Neural progenitor cell (in vitro differentiated cells): ENCODE results near the gene LRRC49. TPM values are rescaled to one million over a fixed set of nuclear protein-coding genes. Genes with fewer than 3 reads are reported as not detected.

Source experiments
- DNase-seq: peaks from one replicate; pipeline ENCODE4 v3.0.0-alpha.2; 2016; ENCODE audit warnings: low spot score
- H2AFZ ChIP-seq: fragments of 200-600 bp; sonication (generic); replicated peaks from 2 replicates; pipeline ENCODE4 v1.6.1; 2016; ENCODE audit warnings: antibody characterized with exemption
- H3F3A ChIP-seq: fragments of 200-600 bp; sonication (generic); 2 replicates; pipeline ENCODE4 v1.6.1; 2016; ENCODE audit warnings: antibody characterized with exemption, low read depth
- H3K27ac ChIP-seq: fragments of 200-600 bp; sonication (generic); 2 replicates; pipeline ENCODE4 v1.5.1; 2016; ENCODE audit warnings: mild to moderate bottlenecking
- H3K27me3 ChIP-seq: fragments of 200-600 bp; sonication (generic); 2 replicates; pipeline ENCODE4 v1.6.1; 2016; ENCODE audit warnings: mild to moderate bottlenecking, moderate library complexity
- H3K36me3 ChIP-seq: fragments of 200-600 bp; sonication (generic); 2 replicates; pipeline ENCODE4 v1.5.1; 2016
- H3K4me1 ChIP-seq: fragments of 200-600 bp; sonication (generic); 2 replicates; pipeline ENCODE4 v1.6.1; 2016; ENCODE audit warnings: mixed run types
- H3K4me2 ChIP-seq: fragments of 200-600 bp; sonication (generic); 2 replicates; pipeline ENCODE4 v1.6.1; 2016
- H3K4me3 ChIP-seq: fragments of 200-600 bp; sonication (generic); 2 replicates; pipeline ENCODE4 v1.5.1; 2016
- H3K79me2 ChIP-seq: fragments of 200-600 bp; sonication (generic); 2 replicates; pipeline ENCODE4 v1.6.1; 2016; ENCODE audit warnings: low read depth
- H3K9ac ChIP-seq: fragments of 200-600 bp; sonication (generic); 2 replicates; pipeline ENCODE4 v1.6.1; 2016
- H3K9me3 ChIP-seq: fragments of 200-600 bp; sonication (generic); 2 replicates; pipeline ENCODE4 v1.5.1; 2016; ENCODE audit warnings: low read depth
- H4K20me1 ChIP-seq: fragments of 200-600 bp; sonication (generic); 2 replicates; pipeline ENCODE4 v1.6.1; 2016; ENCODE audit warnings: low read depth
- H3K27ac Mint-ChIP-seq: 3 replicates; pipeline ENCODE4 v1.8.0; 2021; ENCODE audit warnings: mixed read lengths
- H3K27me3 Mint-ChIP-seq: 2 replicates; pipeline ENCODE4 v1.8.0; 2022; ENCODE audit warnings: low read depth, mild to moderate bottlenecking, inconsistent platforms, moderate library complexity, mixed read lengths; ENCODE audit not compliant: insufficient read depth
- H3K36me3 Mint-ChIP-seq: 3 replicates; pipeline ENCODE4 v1.8.0; 2021; ENCODE audit warnings: mixed read lengths
- H3K4me1 Mint-ChIP-seq: 3 replicates; pipeline ENCODE4 v1.8.0; 2021; ENCODE audit warnings: mixed read lengths
- H3K4me3 Mint-ChIP-seq: 3 replicates; pipeline ENCODE4 v1.8.0; 2021; ENCODE audit warnings: mild to moderate bottlenecking, moderate library complexity, mixed read lengths
- H3K9me3 Mint-ChIP-seq: 3 replicates; pipeline ENCODE4 v1.8.0; 2020; ENCODE audit warnings: mixed read lengths
- EZH2 ChIP-seq: fragments of 200-600 bp; sonication (generic); IDR thresholded peaks from 2 replicates; pipeline ENCODE4 v1.6.1; 2017; ENCODE audit warnings: antibody characterized with exemption, mild to moderate bottlenecking, moderate library complexity
- EZH2phosphoT487 ChIP-seq: fragments of 200-600 bp; sonication (generic); IDR thresholded peaks from 2 replicates; pipeline ENCODE4 v1.6.1; 2017; ENCODE audit warnings: antibody characterized with exemption
- total RNA-seq: library from RNA; depleted of rRNA; stranded (reverse); fragments of >200 nt; gene quantifications from 2 replicates; pipeline ENCODE4 v1.2.3, GENCODE V29; 2015; ENCODE audit warnings: low replicate concordance
- TF ChIP-seq, protein P1 (sequence below): fragments of 200-600 bp; sonication (generic); IDR thresholded peaks from 2 replicates; pipeline ENCODE4 v1.5.1; 2017; ENCODE audit warnings: antibody characterized with exemption, mild to moderate bottlenecking

LRRC49 gene
- total RNA-seq, 1 donor from 2014 or later, result 62.4 TPM

- Mint-ChIP-seq H3K27me3 (no peaks in the 10 kb centered on the region), H3K4me1 (no peaks in the 10 kb centered on the region), H3K4me3 (no peak overlapping the region), H3K9me3 (peaks cover 2% of the 10 kb centered on the region), H3K36me3 (peaks cover 2% of the 10 kb centered on the region), H3K27ac (no peak overlapping the region)
- H3K4me3 ChIP-seq, result no peak overlapping the region
- H3K27me3 ChIP-seq, result no peaks in the 10 kb centered on the region
- H3K4me2 ChIP-seq, result no peak overlapping the region
- no peak overlapping the region for H3K27ac ChIP-seq
- H2AFZ ChIP-seq, result no peak overlapping the region
- H3K9ac ChIP-seq, result no peak overlapping the region
- no peaks in the 10 kb centered on the region for H3K4me1 ChIP-seq
- no peaks in the 10 kb centered on the region for H3K9me3 ChIP-seq
- H4K20me1 ChIP-seq, result no peaks in the 10 kb centered on the region
- H3K79me2 ChIP-seq, result no peaks in the 10 kb centered on the region
- TF ChIP-seq EZH2phosphoT487 (no peak), EZH2 (no peak)
- TF ChIP-seq, protein P1, sequence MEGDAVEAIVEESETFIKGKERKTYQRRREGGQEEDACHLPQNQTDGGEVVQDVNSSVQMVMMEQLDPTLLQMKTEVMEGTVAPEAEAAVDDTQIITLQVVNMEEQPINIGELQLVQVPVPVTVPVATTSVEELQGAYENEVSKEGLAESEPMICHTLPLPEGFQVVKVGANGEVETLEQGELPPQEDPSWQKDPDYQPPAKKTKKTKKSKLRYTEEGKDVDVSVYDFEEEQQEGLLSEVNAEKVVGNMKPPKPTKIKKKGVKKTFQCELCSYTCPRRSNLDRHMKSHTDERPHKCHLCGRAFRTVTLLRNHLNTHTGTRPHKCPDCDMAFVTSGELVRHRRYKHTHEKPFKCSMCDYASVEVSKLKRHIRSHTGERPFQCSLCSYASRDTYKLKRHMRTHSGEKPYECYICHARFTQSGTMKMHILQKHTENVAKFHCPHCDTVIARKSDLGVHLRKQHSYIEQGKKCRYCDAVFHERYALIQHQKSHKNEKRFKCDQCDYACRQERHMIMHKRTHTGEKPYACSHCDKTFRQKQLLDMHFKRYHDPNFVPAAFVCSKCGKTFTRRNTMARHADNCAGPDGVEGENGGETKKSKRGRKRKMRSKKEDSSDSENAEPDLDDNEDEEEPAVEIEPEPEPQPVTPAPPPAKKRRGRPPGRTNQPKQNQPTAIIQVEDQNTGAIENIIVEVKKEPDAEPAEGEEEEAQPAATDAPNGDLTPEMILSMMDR, result no peak
- no peak for DNase-seq
- H3F3A ChIP-seq, result no peaks in the 10 kb centered on the region
- H3K36me3 ChIP-seq, result no peaks in the 10 kb centered on the region
These were observed 75.0 kb downstream of the LRRC49 start for GRCh38 chr15:70967646-70968045.

DNA sequence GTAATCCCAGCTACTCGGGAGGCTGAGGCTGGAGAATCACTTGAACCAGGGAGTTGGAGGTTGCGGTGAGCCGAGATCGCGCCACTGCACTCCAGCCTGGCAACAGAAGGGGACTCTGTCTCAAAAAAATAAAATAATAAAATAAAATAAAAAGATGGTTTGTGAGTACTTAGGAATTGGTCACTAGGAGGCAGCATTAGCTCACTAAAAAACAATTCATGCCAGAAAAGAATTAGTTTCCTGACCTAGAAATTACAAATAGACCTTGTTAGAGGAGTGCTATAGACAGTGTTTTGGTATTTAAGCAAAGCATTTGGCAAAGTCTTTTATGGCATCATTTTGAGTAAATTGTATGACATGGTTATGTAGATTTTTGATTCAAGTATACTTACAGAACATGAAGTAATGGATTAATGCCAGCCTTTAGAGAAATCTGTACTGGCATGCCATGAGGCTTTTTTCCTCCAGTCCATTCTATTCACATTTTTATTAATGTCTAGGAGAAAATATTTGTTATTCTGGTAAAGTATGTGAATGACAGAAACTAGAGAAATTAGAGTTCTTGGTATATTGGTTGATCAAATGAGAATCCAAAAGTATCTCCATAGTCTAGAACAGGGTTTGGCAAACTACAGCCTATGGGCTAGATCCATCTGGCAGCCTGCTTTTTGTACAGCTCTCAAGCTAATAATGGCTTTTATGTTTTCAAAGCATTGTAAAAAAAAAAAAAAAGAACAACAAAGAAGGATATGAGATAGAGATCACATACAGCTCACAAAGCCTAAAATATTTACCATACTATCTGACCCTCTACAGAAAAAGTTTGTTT lies 81.6 kb downstream of the LRRC49 start:
- H3K4me1 ChIP-seq, result no peaks in the 10 kb centered on the region
- no peaks in the 10 kb centered on the region for H3K9me3 ChIP-seq
- H4K20me1 ChIP-seq, result no peaks in the 10 kb centered on the region
- no peak overlapping the region for H3K4me2 ChIP-seq
- TF ChIP-seq, protein P1, result peak; percentile 53
- no peak for TF ChIP-seq EZH2
- Mint-ChIP-seq H3K36me3 (no peaks in the 10 kb centered on the region), H3K4me3 (no peak overlapping the region), H3K27me3 (no peaks in the 10 kb centered on the region), H3K4me1 (no peaks in the 10 kb centered on the region), H3K27ac (no peak overlapping the region), H3K9me3 (peaks cover 2% of the 10 kb centered on the region)
- no peak overlapping the region for H3K4me3 ChIP-seq
- no peaks in the 10 kb centered on the region for H3F3A ChIP-seq
- H3K9ac ChIP-seq, result no peak overlapping the region
- no peaks in the 10 kb centered on the region for H3K79me2 ChIP-seq
- no peak overlapping the region for H3K27ac ChIP-seq
- DNase-seq, result peak; percentile 9
- H3K36me3 ChIP-seq, result no peaks in the 10 kb centered on the region
- H2AFZ ChIP-seq, result no peak overlapping the region
- no peaks in the 10 kb centered on the region for H3K27me3 ChIP-seq

DNA sequence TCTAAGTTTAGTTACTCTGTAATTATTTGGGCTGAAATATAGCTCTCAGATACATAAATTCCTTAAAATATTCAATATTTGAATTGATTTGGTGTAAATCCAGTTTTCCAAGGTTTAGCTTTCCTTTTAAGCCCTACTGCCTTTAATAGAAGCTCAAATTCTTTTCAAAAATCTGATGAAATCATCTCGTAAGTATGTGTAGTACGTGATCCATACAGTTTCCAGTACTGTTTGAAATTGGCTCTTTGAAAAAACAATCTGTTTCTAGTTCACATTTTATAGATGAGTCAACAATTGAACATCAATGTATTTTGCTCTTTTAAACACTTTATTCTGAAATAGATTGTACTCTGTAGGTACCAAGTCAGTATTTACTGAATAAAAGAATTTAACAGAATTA lies 84.2 kb downstream of the LRRC49 start:
- Histone ChIP-seq H3K4me3 (no peak overlapping the region), H3K9ac (no peak overlapping the region), H3K9me3 (no peaks in the 10 kb centered on the region), H3K4me1 (no peaks in the 10 kb centered on the region), H2AFZ (no peak overlapping the region), H3K4me2 (no peak overlapping the region), H3K79me2 (no peaks in the 10 kb centered on the region), H3F3A (no peaks in the 10 kb centered on the region), H3K27me3 (no peaks in the 10 kb centered on the region), H4K20me1 (no peaks in the 10 kb centered on the region), H3K27ac (no peak overlapping the region), H3K36me3 (no peaks in the 10 kb centered on the region)
- no peaks in the 10 kb centered on the region for H3K36me3 Mint-ChIP-seq
- peaks cover 2% of the 10 kb centered on the region for H3K27me3 Mint-ChIP-seq
- DNase-seq, result no peak
- TF ChIP-seq EZH2 (no peak), EZH2phosphoT487 (no peak)
- TF ChIP-seq, protein P1, result no peak
- H3K4me1 Mint-ChIP-seq, result no peaks in the 10 kb centered on the region
- H3K4me3 Mint-ChIP-seq, result no peak overlapping the region
- no peaks in the 10 kb centered on the region for H3K9me3 Mint-ChIP-seq
- H3K27ac Mint-ChIP-seq, result no peak overlapping the region
